ENCODE measurements around the gene TP53I11. TPM values are rescaled to one million over a fixed set of nuclear protein-coding genes. Genes with fewer than 3 reads are reported as not detected.

The TP53I11 gene
- total and polyA plus RNA-seq, 2 donors (not counting 1 experiment from before 2014, with no cell fraction given): 25.0 to 229 TPM

GRCh38 chr11:44978274-44978960 lies 27.7 kb upstream of the TP53I11 start:
- H3K9me3 Mint-ChIP-seq (ENCODE audit: insufficient read depth): no peaks in the 10 kb centered on the region
- TF ChIP-seq EZH2 (IDR thresholded peaks at IDR 0.05; ENCODE audit: borderline replicate concordance, insufficient read depth, low read depth, low read length, poor library complexity, severe bottlenecking) (no peak), CTCF (IDR thresholded peaks at IDR 0.05) (no peak)
- no peak for DNase-seq
- H3K4me1 Mint-ChIP-seq: peaks cover 13% of the 10 kb centered on the region
- Histone ChIP-seq H3K27ac (ENCODE audit: low read length in 2 of 2) (no peak overlapping the region), H3K9me3 (ENCODE audit: control extremely low read depth in 1 of 3, control insufficient read depth in 2 of 3, insufficient read depth in 1 of 3, low read length in 2 of 3) (no peaks in the 10 kb centered on the region), H3K4me3 (ENCODE audit: control extremely low read depth in 1 of 5, extremely low read depth in 1 of 5, insufficient read depth in 1 of 5, low read depth in 2 of 5, low read length in 4 of 5) (no peak overlapping the region), H3K4me1 (ENCODE audit: control insufficient read depth in 2 of 2, insufficient read depth in 2 of 2, low read length in 2 of 2) (peaks cover 12 to 21% of the 10 kb centered on the region in 2 donors), H3K36me3 (replicated peaks in 1 of 2; ENCODE audit: control extremely low read depth in 1 of 2, control insufficient read depth in 1 of 2, extremely low read depth in 1 of 2, insufficient read depth in 2 of 2, low read length in 1 of 2) (no peaks in the 10 kb centered on the region), H4K20me1 (ENCODE audit: control insufficient read depth, insufficient read depth, low read length, poor library complexity, severe bottlenecking) (no peaks in the 10 kb centered on the region), H3K4me2 (replicated peaks; ENCODE audit: low read depth, low read length, poor library complexity, severe bottlenecking) (no peak overlapping the region), H2AFZ (ENCODE audit: insufficient read depth, low read depth, low read length, poor library complexity, severe bottlenecking) (no peak overlapping the region), H3K27me3 (replicated peaks in 1 of 4; ENCODE audit: control extremely low read depth in 1 of 4, control insufficient read depth in 3 of 4, insufficient read depth in 4 of 4, low read length in 3 of 4) (peaks cover 0 to 13% (median 2%) of the 10 kb centered on the region in 4 experiments), H3K79me2 (ENCODE audit: control insufficient read depth, insufficient read depth, low read length) (no peaks in the 10 kb centered on the region), H3K9ac (ENCODE audit: low read length) (no peak overlapping the region)
- intact Hi-C loops (cut with micrococcal nuclease): no loop called here
- ChIA-PET POLR2A (no interaction called here), CTCF (interaction anchor here (2.7 to 6.7 kb wide), 3 partner anchors 42 to 125 kb away, joined by 8 to 37 read pairs (median 14); no protein-coding TSS in a partner anchor)
- H3K27me3 Mint-ChIP-seq: no peaks in the 10 kb centered on the region
- WGBS (ENCODE audit: insufficient coverage): 74% methylated on average over 3 of the region's 3 CpGs
- no peak overlapping the region for H3K4me3 Mint-ChIP-seq
- no peak for ATAC-seq (ENCODE audit: low read depth)
- H3K27ac Mint-ChIP-seq: no peak overlapping the region

DNA sequence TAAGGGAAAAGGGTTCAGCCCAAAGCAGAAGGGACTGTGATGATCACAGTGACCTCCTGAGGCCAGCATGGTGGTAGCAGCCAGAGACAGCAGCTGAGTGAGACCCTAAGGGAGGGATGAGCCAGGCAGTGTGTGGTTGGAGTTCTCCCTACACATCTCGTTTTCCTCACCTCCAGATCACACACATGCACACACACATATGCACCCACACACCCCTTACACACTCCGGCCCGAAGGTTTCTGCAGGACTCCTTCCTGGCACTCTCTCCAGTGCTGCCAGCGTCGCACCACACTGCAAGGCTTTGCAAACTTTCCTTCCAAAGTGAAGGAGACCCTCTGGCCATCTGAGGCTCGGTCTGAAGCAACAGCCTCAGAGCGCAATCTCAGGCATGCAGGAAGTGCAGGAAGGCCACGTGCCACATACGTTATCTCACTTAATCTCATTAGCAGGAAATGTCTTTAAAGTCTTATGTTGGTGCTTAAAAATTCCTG lies 26.9 kb upstream of the TP53I11 start:
- H2AFZ ChIP-seq (ENCODE audit: insufficient read depth, low read depth, low read length, poor library complexity, severe bottlenecking): peak overlapping the region; percentile 57
- WGBS (ENCODE audit: insufficient coverage): 28% methylated on average over 6 of the region's 9 CpGs

More for the DNA sequence above, 26.9 kb upstream of the TP53I11 start:
- POLR2A ChIA-PET: no interaction called here
- Histone ChIP-seq H3K4me1 (ENCODE audit: control insufficient read depth in 2 of 2, insufficient read depth in 2 of 2, low read length in 2 of 2) (peaks cover 12 to 21% of the 10 kb centered on the region in 2 donors), H3K79me2 (ENCODE audit: control insufficient read depth, insufficient read depth, low read length) (no peaks in the 10 kb centered on the region), H3K9me3 (ENCODE audit: control extremely low read depth in 1 of 3, control insufficient read depth in 2 of 3, insufficient read depth in 1 of 3, low read length in 2 of 3) (no peaks in the 10 kb centered on the region), H3K9ac (ENCODE audit: low read length) (no peak overlapping the region), H3K4me3 (ENCODE audit: control extremely low read depth in 1 of 5, extremely low read depth in 1 of 5, insufficient read depth in 1 of 5, low read depth in 2 of 5, low read length in 4 of 5) (no peak overlapping the region), H3K36me3 (replicated peaks in 1 of 2; ENCODE audit: control extremely low read depth in 1 of 2, control insufficient read depth in 1 of 2, extremely low read depth in 1 of 2, insufficient read depth in 2 of 2, low read length in 1 of 2) (no peaks in the 10 kb centered on the region), H3K4me2 (replicated peaks; ENCODE audit: low read depth, low read length, poor library complexity, severe bottlenecking) (peak overlapping the region; percentile 18), H3K27me3 (replicated peaks in 1 of 4; ENCODE audit: control extremely low read depth in 1 of 4, control insufficient read depth in 3 of 4, insufficient read depth in 4 of 4, low read length in 3 of 4) (peaks cover 0 to 13% (median 2%) of the 10 kb centered on the region in 4 experiments), H4K20me1 (ENCODE audit: control insufficient read depth, insufficient read depth, low read length, poor library complexity, severe bottlenecking) (no peaks in the 10 kb centered on the region), H3K27ac (ENCODE audit: low read length in 2 of 2) (no peak overlapping the region)
- Mint-ChIP-seq H3K4me1 (peaks cover 11% of the 10 kb centered on the region), H3K4me3 (peak overlapping the region; percentile 40), H3K27me3 (no peaks in the 10 kb centered on the region), H3K9me3 (ENCODE audit: insufficient read depth) (no peaks in the 10 kb centered on the region), H3K27ac (no peak overlapping the region)
- ATAC-seq (ENCODE audit: low read depth): peak; percentile 35
- CTCF ChIA-PET: interaction anchor here (0.6 to 6.7 kb wide), 8 partner anchors 37 to 126 kb away, joined by 3 to 37 read pairs (median 4); no protein-coding TSS in a partner anchor
- no peak for DNase-seq
- intact Hi-C loops (cut with micrococcal nuclease): no loop called here
- TF ChIP-seq EZH2 (IDR thresholded peaks at IDR 0.05; ENCODE audit: borderline replicate concordance, insufficient read depth, low read depth, low read length, poor library complexity, severe bottlenecking) (no peak), CTCF (IDR thresholded peaks at IDR 0.05) (no peak)

All from B cell (primary cell).